Measurements from ENCODE around the gene SERTAD1.
A peak's percentile ranks its signal among the peaks of the same experiment; 100 is the strongest.
"Not testable (repeated sequence)": the region's sequence is repeated elsewhere in the genome, so short reads cannot be mapped to it uniquely, and the experiment has no call there.

The SERTAD1 gene

DNA sequence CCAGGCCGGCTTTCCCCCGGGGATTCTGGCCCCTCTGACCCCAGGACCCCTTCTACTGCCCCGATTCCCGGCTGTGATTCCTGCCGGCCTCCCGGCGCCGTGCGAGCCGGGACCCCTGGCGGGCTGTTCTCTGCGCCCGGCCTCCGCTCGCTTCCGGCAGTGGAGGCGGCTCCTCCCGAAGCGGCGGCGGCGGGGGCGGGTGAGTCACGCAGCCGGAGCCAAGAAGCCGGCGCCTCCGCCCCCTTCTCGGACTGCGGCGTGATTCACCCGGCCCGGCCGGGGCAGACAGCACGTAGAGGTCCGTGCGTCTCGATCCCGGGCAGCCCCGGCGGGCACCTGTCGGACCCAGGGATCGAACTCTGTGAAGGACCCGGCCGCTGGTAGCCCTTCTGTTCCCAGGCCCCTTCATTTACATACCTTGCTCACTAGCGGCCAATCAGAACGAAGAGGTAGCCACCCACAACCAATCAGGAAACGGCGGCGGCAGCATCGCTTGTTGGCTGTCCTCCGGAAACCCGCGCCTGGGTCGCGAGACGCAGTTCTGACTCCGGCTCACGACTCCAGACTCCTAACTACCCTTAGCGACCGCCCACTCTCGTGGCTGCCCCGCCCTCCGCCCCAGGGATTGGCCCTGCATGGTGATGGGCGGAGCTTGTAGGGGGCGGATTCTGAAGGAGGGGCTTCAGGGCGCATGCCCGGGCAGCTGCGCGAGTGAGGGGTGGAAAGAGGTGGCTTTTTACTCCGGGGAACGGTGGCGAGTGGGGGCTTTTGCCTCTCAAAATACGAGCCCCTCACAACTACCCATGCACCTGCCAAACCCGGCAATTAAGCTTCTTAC lies at the start of gene SERTAD1:
TSS of gene SERTAD1 (minus strand) at position 543 of the 838 bp plus-strand sequence. CDS start 2,446 bp downstream, outside the sequence.
- DNase-seq (ENCODE audit: low read depth) = peak; percentile 100

- no peak for DNase-seq (ENCODE audit: low read depth)
These were observed 48.9 kb upstream of the SERTAD1 start for GRCh38 chr19:40474737-40475136.

DNA sequence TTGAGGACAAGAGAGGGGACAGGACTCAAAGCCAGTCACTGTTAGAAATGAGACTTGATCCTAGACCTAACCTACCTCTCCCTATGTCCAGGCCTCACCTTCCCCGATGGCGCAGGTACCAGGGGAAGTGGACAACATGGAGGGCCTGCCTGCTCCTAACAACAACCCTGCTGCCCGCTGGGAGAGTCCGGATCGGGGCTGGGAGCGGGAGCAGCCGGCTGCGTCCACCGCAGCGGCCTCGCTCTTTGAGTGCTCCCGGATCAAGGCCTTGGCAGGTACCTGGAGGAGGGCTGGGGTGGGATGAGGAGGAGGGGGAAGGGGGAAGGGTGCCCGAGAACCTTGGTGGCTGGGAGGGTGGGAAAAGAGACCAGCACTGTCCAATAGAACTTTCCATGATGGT lies 46.7 kb upstream of the SERTAD1 start:
- no peak for DNase-seq (ENCODE audit: low read depth)

- no peak for DNase-seq (ENCODE audit: low read depth)
These were observed 45.3 kb upstream of the SERTAD1 start for GRCh38 chr19:40471111-40471510.

GRCh38 chr19:40469011-40469410 lies 43.2 kb upstream of the SERTAD1 start:
- DNase-seq (ENCODE audit: low read depth) = no peak

- DNase-seq (ENCODE audit: low read depth) = no peak
These were observed 41.4 kb upstream of the SERTAD1 start, which contains the start of gene SPTBN4 for GRCh38 chr19:40466985-40467734. Gene SPTBN4, plus strand, starts transcription at chr19:40467001. Its CDS starts 5,621 bp downstream, at chr19:40472622.

DNA sequence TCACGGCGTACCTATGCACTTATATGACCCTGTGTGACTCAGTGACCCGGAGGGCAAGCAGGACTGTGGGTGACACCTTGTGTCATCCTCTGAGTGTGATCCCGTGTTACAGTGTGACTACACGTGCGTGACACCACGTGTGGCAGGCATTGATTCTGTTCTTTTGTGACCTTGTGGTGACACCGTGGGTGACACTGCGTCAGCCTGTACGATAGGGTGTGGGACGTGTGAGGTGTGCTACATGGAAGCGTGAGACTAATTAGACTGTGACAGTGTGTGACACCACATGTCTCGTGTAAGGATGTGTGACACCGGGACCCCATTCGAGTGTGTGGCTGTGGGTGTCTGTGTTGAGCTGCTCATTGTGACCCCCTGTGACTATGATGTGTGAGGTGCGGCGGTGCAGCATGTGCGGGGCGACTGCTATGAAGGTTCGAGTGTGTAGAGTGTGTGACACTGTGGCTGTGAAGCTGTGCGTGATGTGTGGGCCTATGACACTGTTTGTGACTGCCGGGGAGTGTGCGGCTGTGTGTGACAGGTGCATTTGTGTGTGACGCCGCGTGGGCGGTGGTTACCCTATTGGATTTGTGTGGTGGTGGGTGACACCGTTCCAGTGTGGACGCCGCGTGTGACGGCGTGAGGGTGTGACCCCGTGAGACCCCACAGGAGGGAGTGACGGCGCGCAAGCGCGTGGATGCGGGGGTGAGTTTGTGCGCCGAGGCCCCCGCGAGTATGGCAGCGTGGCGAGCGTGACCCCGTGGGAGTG lies 40.6 kb upstream of the SERTAD1 start:
- peak; percentile 70 for DNase-seq (ENCODE audit: low read depth)

DNA sequence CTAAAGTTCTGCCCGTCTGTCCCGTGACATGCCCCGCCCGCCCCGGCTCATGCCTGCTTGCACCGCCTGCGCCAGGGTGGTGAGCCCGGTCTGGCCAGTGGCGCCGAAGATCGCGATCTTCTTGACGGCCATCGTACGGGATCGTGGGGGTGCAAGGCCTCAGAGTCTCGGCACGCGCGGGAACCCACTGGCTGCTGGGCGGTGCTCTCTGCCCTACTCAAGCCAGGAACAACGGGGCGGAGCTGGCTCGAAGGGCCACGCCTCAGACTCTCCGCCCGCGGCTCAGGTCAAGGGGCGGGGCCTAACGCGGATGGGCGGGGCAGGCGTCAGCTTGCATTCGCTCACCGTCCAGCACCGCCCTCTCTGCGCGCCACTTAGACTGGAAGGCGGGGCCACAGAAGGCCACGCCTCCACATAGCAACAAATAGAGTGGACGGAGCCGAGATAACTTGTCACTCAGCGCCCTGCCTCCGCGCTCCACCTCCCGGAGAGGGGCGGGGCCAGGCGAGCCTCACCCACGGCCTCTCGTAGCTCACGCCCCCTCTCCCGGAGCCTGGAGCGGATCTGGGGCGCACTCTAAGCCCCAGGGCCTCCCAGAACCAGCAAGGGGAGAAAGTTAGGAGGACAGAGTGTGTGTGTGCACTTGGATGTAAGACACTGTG lies 39.9 kb upstream of the SERTAD1 start, which contains the start of gene BLVRB:
TSS of gene BLVRB (minus strand) at position 189 of the 662 bp plus-strand sequence. CDS start at position 132, 57 bp downstream.
- DNase-seq (ENCODE audit: low read depth) = peak; percentile 99

- DNase-seq (ENCODE audit: low read depth) = peak; percentile 13
These were observed 39.3 kb upstream of the SERTAD1 start for GRCh38 chr19:40465025-40465556.

DNA sequence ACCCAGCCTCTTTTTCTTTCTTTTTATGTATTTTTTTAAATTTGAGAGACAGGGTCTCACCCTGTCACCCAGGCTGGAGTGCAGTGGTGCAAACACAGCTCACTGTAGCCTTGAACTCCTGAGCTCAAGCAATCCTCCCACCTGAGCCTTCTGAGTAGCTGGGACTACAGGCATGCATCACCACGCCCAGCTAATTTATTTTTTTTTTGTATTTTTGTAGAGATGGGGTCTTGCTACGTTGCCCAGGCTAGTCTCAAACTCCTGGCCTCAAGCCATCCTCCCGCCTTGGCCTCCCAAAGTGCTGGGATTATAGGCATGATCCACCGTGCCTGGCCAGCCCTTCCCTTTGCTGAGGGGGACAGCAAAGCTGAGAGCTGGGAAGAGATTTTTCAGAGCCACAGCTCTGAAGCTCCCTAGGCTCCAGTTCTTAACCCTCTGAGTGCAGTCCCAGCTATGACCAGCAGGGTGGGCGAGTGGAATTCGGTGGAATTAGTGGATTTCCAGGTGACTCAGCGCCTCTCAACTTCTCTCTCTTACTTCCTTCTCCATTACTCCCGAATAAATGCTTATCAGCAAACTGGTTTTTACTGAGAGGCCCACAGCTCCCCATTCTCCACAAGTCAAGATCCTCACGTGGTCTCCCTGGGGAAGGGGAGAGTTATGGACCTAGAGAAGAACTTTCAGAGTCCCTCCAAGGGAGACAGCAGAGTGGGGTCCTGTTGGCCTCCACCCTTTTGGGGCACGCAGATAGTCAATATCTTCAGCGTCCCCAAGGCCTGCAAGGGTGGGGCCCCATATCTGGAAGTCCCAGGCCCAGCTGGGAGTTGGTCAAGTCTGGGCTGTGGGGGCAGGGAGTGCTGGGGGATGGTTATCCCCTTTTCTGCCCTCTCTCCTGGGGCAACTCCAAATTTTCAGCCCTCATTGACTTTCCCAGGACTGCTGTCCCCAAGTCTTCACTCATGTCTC lies 38.5 kb upstream of the SERTAD1 start:
- DNase-seq (ENCODE audit: low read depth) = peak; percentile 51

- DNase-seq (ENCODE audit: low read depth) = not testable (repeated sequence)
These were observed 37.8 kb upstream of the SERTAD1 start for GRCh38 chr19:40463587-40464037.

DNA sequence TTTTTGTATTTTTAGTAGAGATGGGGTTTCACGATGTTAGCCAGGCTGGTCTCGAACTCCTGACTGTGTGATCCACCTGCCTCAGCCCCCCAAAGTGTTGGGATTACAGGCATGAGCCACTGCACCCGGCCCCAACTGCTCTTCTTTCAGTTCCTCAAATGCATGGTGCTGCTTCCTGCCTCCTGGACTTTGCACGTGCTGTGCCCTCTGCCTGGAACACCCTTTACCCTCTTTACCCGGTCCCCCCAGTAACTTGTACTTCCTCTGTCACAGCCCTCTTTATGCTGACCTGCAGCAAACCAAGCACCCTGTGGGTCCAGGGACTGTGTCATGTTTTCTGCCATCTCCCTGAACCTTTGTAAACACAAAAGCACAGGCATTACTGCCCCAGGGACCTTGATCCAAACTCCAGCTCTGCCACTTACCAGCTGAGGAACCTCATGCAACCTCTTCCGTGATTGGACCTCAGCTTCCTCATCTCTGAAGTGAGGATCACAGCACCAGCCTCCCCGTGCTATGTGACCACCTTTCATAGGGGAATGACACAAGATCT lies 36.0 kb upstream of the SERTAD1 start:
- DNase-seq (ENCODE audit: low read depth) = no peak

GRCh38 chr19:40460185-40460584 lies 34.4 kb upstream of the SERTAD1 start:
- DNase-seq (ENCODE audit: low read depth) = no peak

GRCh38 chr19:40458597-40458974 lies 32.8 kb upstream of the SERTAD1 start:
- no peak for DNase-seq (ENCODE audit: low read depth)

DNA sequence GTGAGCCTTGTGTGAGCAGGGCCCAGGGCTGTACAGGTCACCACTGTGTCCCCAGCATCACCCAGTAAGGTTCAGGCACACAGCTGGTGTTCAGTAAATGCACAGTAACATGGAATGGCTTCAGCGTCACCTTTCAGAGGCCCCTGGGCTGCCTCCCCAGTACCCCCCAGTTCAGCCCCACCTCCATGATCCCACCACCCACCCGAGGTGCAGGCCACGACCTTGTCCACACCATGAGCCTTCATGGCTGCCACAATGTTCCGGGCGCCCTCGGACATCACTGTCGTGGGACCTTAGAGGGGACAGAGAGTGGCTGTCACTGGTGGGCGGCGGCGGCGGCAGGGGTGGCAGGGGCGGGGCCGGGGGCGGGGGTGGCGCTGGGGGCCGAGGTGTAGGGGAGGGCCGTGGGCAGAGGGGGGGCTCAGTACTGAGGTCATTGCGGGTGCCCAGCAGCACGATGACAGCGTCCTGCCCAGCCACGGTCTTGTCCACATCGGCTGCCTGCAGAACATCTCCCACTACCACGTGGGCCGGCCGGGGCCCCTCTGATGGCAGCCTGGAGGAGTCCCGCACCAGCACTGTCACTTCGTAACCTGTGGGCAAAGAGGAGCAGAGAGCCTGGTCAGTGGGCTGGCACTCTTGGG lies 32.3 kb upstream of the SERTAD1 start:
- no peak for DNase-seq (ENCODE audit: low read depth)

- no peak for DNase-seq (ENCODE audit: low read depth)
These were observed 31.3 kb upstream of the SERTAD1 start for GRCh38 chr19:40457048-40457447.

GRCh38 chr19:40453943-40454342 lies 28.2 kb upstream of the SERTAD1 start:
- DNase-seq (ENCODE audit: low read depth) = not testable (repeated sequence)

DNA sequence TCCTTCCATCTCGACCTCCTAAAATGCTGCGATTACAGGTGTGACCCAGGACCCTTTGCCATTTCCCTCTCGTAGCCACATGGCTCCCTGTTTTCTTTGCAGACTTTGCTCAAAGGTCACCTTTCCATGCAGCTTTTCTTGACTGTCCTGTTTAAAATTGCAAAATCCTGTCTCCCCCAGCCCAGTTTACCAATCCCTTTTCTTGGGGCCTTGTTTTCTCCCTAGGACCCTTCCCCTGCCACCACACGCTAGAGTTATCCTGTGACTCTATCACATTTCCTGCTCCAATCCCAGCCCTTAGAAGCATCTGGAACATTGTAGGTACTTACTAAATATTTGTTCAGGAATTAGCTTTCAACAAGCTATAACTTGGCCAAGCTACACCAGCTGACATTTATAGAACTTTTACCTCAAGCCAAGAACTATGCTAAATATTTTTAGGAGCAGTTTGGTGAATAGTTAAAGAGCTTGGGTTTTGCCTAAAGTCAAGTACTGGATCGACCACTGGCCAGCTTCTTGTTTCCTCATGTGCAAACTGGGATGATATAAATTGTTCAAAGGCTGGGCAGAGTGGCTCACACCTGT lies 27.5 kb upstream of the SERTAD1 start:
- no peak for DNase-seq (ENCODE audit: low read depth)

GRCh38 chr19:40452016-40452415 lies 26.2 kb upstream of the SERTAD1 start:
- DNase-seq (ENCODE audit: low read depth) = no peak

All from activated gamma-delta T cell treated with anti-CD3 and anti-CD28 coated beads, Interleukin-2, amount 50 U/mL, for 16 hours (primary cell).